Measurements from ENCODE around the gene EPHA6.

EPHA6 gene

GRCh38 chr3:97347780-97348179 lies 533.4 kb downstream of the EPHA6 start:
- DNase-seq (ENCODE audit: low spot score), result no peak
- Histone ChIP-seq H3K27ac (no peak overlapping the region), H3K4me3 (no peak overlapping the region)
- no peak for TF ChIP-seq CTCF (IDR thresholded peaks at IDR 0.05)

- H3K27ac ChIP-seq, result no peak overlapping the region
- H3K4me3 ChIP-seq, result no peak overlapping the region
- no peak for DNase-seq (ENCODE audit: low spot score)
- no peak for TF ChIP-seq CTCF (IDR thresholded peaks at IDR 0.05)
Measured at GRCh38 chr3:97350971-97351370, 536.6 kb downstream of the EPHA6 start.

- no peak for DNase-seq (ENCODE audit: low spot score)
- TF ChIP-seq CTCF (IDR thresholded peaks at IDR 0.05), result no peak
- Histone ChIP-seq H3K27ac (no peak overlapping the region), H3K4me3 (no peak overlapping the region)
Measured at GRCh38 chr3:97353176-97353575, 538.8 kb downstream of the EPHA6 start.

GRCh38 chr3:97359977-97360376 lies 545.6 kb downstream of the EPHA6 start:
- DNase-seq (ENCODE audit: low spot score), result no peak
- no peak for TF ChIP-seq CTCF (IDR thresholded peaks at IDR 0.05)
- H3K4me3 ChIP-seq, result no peak overlapping the region
- no peak overlapping the region for H3K27ac ChIP-seq

GRCh38 chr3:97360804-97361203 lies 546.4 kb downstream of the EPHA6 start:
- no peak for TF ChIP-seq CTCF (IDR thresholded peaks at IDR 0.05)

GRCh38 chr3:97384583-97384982 lies 570.2 kb downstream of the EPHA6 start:
- no peak overlapping the region for H3K4me3 ChIP-seq
- no peak for TF ChIP-seq CTCF (IDR thresholded peaks at IDR 0.05)
- H3K27ac ChIP-seq, result no peak overlapping the region
- no peak for DNase-seq (ENCODE audit: low spot score)

More at GRCh38 chr3:97360804-97361203, 546.4 kb downstream of the EPHA6 start:
- Histone ChIP-seq H3K27ac (no peak overlapping the region), H3K4me3 (no peak overlapping the region)
- no peak for DNase-seq (ENCODE audit: low spot score)

- no peak for TF ChIP-seq CTCF (IDR thresholded peaks at IDR 0.05)
- Histone ChIP-seq H3K27ac (no peak overlapping the region), H3K4me3 (no peak overlapping the region)
- no peak for DNase-seq (ENCODE audit: low spot score)
Measured at GRCh38 chr3:97388774-97389173, 574.4 kb downstream of the EPHA6 start.

Measured in coronary artery (tissue), 2 donors.